Muscle of leg (tissue), 11 donors: ENCODE data around the gene CSMD2. TPM values are rescaled to one million over a fixed set of nuclear protein-coding genes. Genes with fewer than 3 reads are reported as not detected.
A peak's percentile ranks its signal among the peaks of the same experiment; 100 is the strongest.
"Not testable (repeated sequence)": the region's sequence is repeated elsewhere in the genome, so short reads cannot be mapped to it uniquely, and the experiment has no call there.

Experiments used
- DNase-seq: peaks from one replicate; pipeline ENCODE4 v3.0.0; 2013
- H3K27ac ChIP-seq: one replicate; pipeline ENCODE4 v1.5.1; 2013; ENCODE audit warnings: mild to moderate bottlenecking, low read length, control low read depth
- H3K27me3 ChIP-seq: one replicate; pipeline ENCODE4 v1.6.1; 2013; ENCODE audit warnings: low read length; ENCODE audit not compliant: control insufficient read depth, insufficient read depth
- H3K36me3 ChIP-seq: one replicate; pipeline ENCODE4 v1.6.1; 2013; ENCODE audit warnings: low read length; ENCODE audit not compliant: control insufficient read depth, insufficient read depth
- H3K4me1 ChIP-seq: one replicate; pipeline ENCODE4 v1.6.1; 2013; ENCODE audit warnings: low read length; ENCODE audit not compliant: control insufficient read depth, insufficient read depth
- H3K4me3 ChIP-seq: one replicate; pipeline ENCODE4 v1.5.1; 2013; ENCODE audit warnings: low read length, control low read depth
- H3K9me3 ChIP-seq: replicated peaks from 2 replicates; pipeline ENCODE4 v1.6.1; 2013; ENCODE audit warnings: low read depth, low read length; ENCODE audit not compliant: control insufficient read depth
- WGBS: methylation state at CpG from one replicate; pipeline ENCODE4 v1.1.5; 2013; ENCODE audit warnings: missing lambda C conversion rate; ENCODE audit not compliant: insufficient coverage; 5-methylcytosine and 5-hydroxymethylcytosine counted together
- polyA plus RNA-seq, 8 donors: library from polyadenylated mRNA; unstranded; fragments of 120-200 nt; gene quantifications; one replicate each; pipeline versions ENCODE4 v1.2.1 to v1.2.3, GENCODE V29; 2013; ENCODE audit warnings: inconsistent platforms in 1 of 8, low replicate concordance in 1 of 8; ENCODE audit not compliant: insufficient read length in 8 of 8, insufficient read depth in 1 of 8
- total RNA-seq: library from RNA; stranded (reverse); fragments of 120-200 nt; gene quantifications from one replicate; pipeline ENCODE4 v1.2.4, GENCODE V29; 2013

The CSMD2 gene
- total and polyA plus RNA-seq, 9 donors = 0.27 to 1.6 (median 0.52) TPM

GRCh38 chr1:34082085-34082670 is 82.9 kb downstream of the CSMD2 start:
- not testable (repeated sequence) for H3K4me3 ChIP-seq, H3K36me3 ChIP-seq, H3K27me3 ChIP-seq, DNase-seq, H3K4me1 ChIP-seq, H3K9me3 ChIP-seq, H3K27ac ChIP-seq
- WGBS = 88% methylated on average over 33 of the region's 43 CpGs

DNA sequence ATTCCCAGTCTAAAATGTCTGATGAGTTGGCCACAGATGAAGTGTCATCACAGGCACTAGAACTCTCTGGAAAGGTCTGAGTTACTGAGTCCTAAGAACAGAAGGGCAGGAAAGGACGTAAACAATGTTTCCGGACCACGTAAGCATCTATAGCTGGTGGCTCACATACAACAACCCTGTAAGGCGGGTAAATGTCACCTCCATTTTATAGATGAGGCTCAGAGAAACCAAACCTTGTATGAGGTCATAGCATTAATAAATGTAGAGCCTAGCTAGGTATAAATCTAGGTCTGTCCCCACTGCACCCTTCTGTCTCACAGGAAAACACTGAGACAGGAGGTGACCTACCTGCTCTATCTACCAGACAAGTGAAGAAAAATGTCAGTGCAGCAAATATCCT is 86.6 kb downstream of the CSMD2 start:
- no peak overlapping the region for H3K4me3 ChIP-seq
- H3K4me1 ChIP-seq = peaks cover 6% of the 10 kb centered on the region
- WGBS = 80% methylated on average over 1 of the region's 4 CpGs
- no peaks in the 10 kb centered on the region for H3K27me3 ChIP-seq
- no peaks in the 10 kb centered on the region for H3K9me3 ChIP-seq
- H3K36me3 ChIP-seq = no peaks in the 10 kb centered on the region
- no peak for DNase-seq
- no peak overlapping the region for H3K27ac ChIP-seq

DNA sequence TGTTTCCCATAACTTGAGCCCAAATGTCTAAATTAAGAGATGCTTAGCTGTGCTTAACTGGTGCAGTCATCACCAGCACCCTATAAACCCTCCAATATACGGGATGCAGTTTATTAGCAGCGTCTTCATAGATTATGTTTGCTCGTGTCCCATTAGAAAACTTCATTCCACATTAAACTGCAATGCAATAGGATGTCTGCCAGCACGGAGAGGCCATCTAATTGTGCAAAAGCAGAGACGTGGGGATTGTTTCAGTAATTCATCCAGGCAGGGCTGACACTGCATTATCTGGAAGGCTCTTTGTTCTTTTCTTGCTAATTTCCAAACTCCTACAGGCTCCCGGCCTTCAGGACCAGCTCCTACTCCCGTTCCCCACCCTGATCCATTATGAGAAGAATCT is 89.5 kb downstream of the CSMD2 start:
- peaks cover 6% of the 10 kb centered on the region for H3K4me1 ChIP-seq
- DNase-seq = peak; percentile 55
- no peak overlapping the region for H3K27ac ChIP-seq
- H3K27me3 ChIP-seq = peaks cover 4% of the 10 kb centered on the region
- 23% methylated on average over 4 of the region's 7 CpGs for WGBS
- no peaks in the 10 kb centered on the region for H3K36me3 ChIP-seq
- H3K9me3 ChIP-seq = no peaks in the 10 kb centered on the region
- no peak overlapping the region for H3K4me3 ChIP-seq

DNA sequence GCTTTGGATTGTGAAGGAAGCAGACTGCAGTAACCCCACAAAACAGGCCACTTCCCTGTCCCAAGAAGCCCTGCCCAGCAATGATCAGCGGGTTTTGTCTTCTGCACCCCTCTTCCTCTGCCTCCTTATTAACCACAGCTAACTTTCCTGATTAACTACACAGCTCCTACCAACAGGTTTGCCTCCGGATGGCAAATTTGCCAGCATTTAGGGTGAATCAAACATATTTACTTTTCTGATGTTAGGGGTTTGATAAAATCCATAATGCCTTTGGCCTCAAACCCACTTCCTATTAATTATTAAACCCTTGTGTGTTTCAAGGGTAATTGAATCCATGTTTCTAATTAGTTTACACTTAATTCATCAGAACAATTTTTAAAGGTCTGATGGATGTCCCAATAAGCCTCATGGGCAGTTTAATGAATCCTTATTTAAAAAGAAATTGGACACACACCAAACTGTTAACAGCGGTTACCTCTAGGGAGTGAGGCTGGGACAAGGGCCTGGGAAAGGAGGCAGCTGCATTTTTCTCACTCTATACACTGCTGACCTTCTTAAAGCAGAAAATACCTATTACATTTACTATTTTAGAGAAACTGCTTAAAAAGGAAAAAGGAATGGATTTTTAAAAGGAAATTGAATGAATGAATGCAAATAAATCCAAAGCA is 91.9 kb downstream of the CSMD2 start:
- WGBS = 43% methylated on average over 1 of the region's 3 CpGs
- no peak overlapping the region for H3K27ac ChIP-seq
- H3K27me3 ChIP-seq = peaks cover 4% of the 10 kb centered on the region
- H3K4me1 ChIP-seq = peaks cover 6% of the 10 kb centered on the region
- H3K36me3 ChIP-seq = no peaks in the 10 kb centered on the region
- no peaks in the 10 kb centered on the region for H3K9me3 ChIP-seq
- peak; percentile 79 for DNase-seq
- H3K4me3 ChIP-seq = no peak overlapping the region

DNA sequence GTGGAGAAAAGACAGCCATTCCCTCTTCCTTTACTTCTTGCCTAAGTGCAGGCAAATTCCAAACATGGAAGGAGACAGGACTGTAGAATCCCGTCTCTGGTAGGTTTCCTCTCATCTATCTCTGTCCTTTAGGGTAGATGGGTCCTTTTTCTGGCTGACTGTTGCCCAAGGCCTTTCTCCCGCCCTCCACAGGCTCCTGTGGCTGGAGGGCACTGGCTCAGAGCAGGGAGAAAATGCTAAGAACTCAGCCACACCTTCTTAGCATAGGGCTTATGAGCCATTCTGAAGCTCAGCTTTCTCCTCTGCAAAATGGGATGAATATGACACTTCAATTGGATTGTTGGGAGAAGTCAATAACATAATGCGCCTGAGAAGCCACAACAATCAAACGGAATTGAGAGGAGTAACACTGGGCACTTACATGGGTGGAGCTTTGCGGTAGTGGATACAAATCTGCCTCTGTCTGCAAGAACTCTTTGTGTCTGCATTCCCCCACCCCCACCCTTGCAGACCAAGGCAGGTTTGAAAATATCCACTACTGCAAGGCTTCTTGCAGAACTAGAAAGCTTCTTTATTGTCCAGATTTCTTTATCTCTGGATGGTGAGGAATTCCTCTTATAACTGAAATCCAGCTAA is 94.7 kb downstream of the CSMD2 start:
- no peak overlapping the region for H3K4me3 ChIP-seq
- no peak for DNase-seq
- 65% methylated on average over 3 of the region's 5 CpGs for WGBS
- no peaks in the 10 kb centered on the region for H3K9me3 ChIP-seq
- peaks cover 4% of the 10 kb centered on the region for H3K27me3 ChIP-seq
- no peak overlapping the region for H3K27ac ChIP-seq
- peaks cover 4% of the 10 kb centered on the region for H3K4me1 ChIP-seq
- H3K36me3 ChIP-seq = no peaks in the 10 kb centered on the region

DNA sequence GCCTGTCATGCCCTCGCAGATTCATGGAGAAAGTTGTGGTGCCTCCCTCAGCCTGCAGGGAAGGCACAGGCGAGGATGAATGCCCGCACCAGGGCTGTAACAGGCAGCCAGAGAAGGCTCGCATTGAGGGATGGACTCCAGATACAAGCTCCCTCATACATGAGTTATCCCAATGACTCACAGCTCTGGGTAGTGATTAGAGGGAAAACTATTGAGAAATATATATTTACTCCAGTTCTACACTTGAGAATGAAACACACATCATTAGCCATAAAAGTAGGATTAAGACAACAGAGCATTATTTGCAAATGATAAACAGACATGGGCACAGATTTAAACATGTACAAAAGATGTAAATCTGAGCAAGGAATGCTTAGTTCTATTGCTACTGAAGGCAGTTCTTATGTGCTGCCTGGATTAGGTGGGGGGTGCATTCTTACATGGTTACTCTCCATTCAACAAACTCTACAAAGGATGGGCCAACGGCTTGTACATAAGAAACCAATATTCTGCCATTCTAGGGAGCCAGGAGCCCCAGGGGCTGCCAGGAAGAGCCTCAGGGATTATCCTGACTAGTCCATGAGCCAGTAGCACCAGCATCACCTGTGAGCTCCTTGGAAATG is 97.9 kb downstream of the CSMD2 start:
- 70% methylated on average over 2 of the region's 5 CpGs for WGBS
- peaks cover 4% of the 10 kb centered on the region for H3K27me3 ChIP-seq
- DNase-seq = no peak

DNA sequence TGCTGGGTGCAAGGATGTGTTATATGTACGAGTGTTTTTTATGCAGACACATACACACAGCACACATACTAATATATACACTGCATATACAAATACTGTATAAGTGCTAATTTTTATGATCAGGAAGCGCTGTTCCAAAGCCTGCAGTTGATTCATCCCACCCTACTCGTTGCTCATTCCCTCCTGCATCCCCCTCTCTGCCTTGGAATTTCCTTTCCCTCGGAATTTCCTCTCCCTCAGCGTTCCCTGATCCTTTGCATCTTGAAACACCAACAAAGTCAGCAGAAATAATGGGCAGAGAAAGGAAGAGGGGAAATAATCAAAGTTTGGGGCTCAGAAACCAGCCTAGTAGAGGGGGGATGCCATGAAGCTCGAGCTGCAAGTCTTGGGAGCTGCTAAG is 98.9 kb downstream of the CSMD2 start:
- peaks cover 3% of the 10 kb centered on the region for H3K27me3 ChIP-seq
- 33% methylated on average over 1 of the region's 6 CpGs for WGBS
- no peak overlapping the region for H3K4me3 ChIP-seq
- H3K27ac ChIP-seq = no peak overlapping the region
- H3K4me1 ChIP-seq = peaks cover 4% of the 10 kb centered on the region
- no peak for DNase-seq
- H3K9me3 ChIP-seq = no peaks in the 10 kb centered on the region
- H3K36me3 ChIP-seq = no peaks in the 10 kb centered on the region

More for the DNA sequence above, 97.9 kb downstream of the CSMD2 start:
- no peak overlapping the region for H3K27ac ChIP-seq
- peaks cover 2% of the 10 kb centered on the region for H3K4me1 ChIP-seq
- H3K4me3 ChIP-seq = no peak overlapping the region
- H3K9me3 ChIP-seq = no peaks in the 10 kb centered on the region
- H3K36me3 ChIP-seq = no peaks in the 10 kb centered on the region

DNA sequence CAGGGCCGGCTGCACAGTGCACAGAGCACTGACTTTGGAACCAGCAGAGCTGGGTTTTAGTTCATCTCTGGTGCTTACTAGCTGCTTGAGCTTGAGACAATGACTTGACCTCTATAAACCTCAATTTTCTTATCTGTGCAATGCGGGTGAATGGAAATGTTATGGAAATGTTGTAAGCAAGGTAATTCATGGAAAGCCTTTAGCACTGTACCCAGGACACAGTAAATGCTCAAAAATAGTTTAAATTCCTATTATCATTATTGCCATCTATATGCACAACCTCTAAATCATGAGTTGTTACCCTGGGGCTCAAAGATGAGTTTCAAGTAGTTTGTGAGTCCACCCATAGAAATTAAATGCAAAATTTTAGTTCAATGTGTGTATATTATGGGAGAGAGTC is 99.5 kb downstream of the CSMD2 start:
- no peak for DNase-seq
- no peaks in the 10 kb centered on the region for H3K36me3 ChIP-seq
- no peak overlapping the region for H3K27ac ChIP-seq
- no peak overlapping the region for H3K4me3 ChIP-seq
- WGBS = 100% methylated on average over 1 of the region's 2 CpGs
- H3K9me3 ChIP-seq = no peaks in the 10 kb centered on the region
- peaks cover 10% of the 10 kb centered on the region for H3K4me1 ChIP-seq
- H3K27me3 ChIP-seq = no peaks in the 10 kb centered on the region

DNA sequence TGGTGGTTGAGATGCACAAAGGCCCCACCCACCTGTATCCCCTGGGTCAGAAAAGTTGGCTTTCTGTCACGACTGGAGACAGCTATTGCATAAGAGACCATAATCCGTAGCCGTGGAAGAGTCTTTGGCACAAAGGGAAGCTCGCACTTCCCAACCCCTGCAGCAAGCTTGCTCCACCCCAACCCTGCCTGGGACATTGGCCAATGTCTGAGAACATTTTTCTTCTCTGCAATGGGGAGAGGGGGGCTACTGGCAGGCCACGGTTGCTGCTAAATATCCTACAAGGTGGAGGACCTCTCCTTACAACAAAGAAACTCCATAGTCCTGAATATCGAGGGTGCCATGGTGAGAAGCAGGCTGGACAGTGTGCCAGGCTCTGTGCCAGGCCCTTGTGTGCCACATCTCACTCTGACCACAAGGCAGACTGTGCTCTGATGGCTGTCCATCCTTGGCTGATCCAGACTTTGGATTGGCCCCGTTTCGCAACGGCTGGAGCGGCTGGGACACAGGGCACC is 104.1 kb downstream of the CSMD2 start:
- peak; percentile 88 for DNase-seq
- no peaks in the 10 kb centered on the region for H3K9me3 ChIP-seq
- H3K27me3 ChIP-seq = peaks cover 2% of the 10 kb centered on the region
- 57% methylated on average over 7 of the region's 10 CpGs for WGBS
- H3K36me3 ChIP-seq = no peaks in the 10 kb centered on the region
- peaks cover 20% of the 10 kb centered on the region for H3K4me1 ChIP-seq
- no peak overlapping the region for H3K27ac ChIP-seq
- H3K4me3 ChIP-seq = no peak overlapping the region

GRCh38 chr1:34060187-34060730 is 104.8 kb downstream of the CSMD2 start:
- 70% methylated on average over 2 of the region's 5 CpGs for WGBS
- DNase-seq = no peak
- Histone ChIP-seq H3K9me3 (no peaks in the 10 kb centered on the region), H3K4me1 (peaks cover 20% of the 10 kb centered on the region), H3K4me3 (no peak overlapping the region), H3K27ac (no peak overlapping the region), H3K36me3 (no peaks in the 10 kb centered on the region), H3K27me3 (peaks cover 2% of the 10 kb centered on the region)
